ENCODE data around the gene EMC10.
A peak's percentile ranks its signal among the peaks of the same experiment; 100 is the strongest.
"Not testable (repeated sequence)": the region's sequence is repeated elsewhere in the genome, so short reads cannot be mapped to it uniquely, and the experiment has no call there.

The EMC10 gene

DNA sequence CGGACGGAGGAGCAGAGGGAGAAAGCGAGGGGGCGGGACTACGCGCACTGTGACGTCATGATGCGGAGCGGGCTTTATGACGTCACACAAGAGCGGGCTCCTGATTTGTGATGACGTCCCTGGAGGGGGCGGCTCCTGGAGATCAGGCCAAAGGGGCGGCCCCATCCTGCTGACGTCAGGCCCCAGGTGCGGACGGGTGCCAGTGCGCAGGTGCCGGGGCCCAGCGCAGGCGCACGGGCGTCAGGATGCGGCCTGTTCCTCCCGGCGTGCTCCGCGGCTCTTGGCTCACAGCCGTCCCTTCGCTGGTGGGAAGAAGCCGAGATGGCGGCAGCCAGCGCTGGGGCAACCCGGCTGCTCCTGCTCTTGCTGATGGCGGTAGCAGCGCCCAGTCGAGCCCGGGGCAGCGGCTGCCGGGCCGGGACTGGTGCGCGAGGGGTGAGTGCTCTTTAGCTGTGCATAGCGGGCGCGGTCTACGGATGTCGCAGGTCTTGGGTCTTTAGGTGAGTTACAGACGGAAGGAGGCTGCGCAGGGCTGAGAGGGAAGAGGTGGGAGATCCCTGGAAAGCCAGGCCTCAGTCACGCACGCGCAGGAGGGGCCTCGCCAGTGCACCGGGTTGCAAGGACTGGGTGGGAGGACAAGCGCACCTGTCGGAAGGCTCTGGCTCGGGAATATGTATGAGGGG is at the start of gene EMC10, which contains the start of gene GARIN5A:
EMC10 (plus strand) TSS at position 284 of the 683 bp plus-strand sequence; CDS start at position 322, 38 bp downstream.
GARIN5A (minus strand) TSS at position 625 of the 683 bp plus-strand sequence; CDS start at position 165, 460 bp downstream.
- DNase-seq = peak; percentile 80

DNA sequence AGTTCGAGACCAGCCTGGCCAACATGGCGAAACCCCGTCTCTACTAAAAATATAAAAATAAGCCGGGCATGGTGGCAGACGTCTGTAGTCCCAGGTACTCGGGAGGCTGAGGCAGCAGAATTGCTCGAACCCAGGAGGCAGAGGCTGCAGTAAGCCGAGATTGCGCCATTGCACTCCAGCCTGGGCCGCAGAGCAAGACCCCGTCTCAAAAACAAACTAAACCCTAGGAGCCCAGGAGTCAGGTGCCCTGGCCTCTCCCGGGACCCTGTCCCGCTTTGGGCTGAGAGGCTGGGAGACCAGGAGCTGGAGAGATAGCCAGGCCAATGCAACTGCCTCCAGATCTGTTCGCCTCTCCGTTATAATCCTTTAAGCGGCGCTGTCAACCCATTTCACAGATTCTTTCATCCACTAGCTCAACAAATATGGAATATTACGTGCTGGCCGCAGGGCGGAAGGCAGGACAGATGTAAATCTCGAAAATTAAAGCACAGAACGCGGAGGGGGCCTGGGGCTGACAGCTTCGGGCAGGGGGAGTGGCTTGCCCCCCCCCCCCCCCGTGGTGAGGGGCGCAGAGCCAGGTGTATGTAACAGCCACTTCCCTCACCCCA is 48.9 kb upstream of the EMC10 start:
- no peak for DNase-seq

DNA sequence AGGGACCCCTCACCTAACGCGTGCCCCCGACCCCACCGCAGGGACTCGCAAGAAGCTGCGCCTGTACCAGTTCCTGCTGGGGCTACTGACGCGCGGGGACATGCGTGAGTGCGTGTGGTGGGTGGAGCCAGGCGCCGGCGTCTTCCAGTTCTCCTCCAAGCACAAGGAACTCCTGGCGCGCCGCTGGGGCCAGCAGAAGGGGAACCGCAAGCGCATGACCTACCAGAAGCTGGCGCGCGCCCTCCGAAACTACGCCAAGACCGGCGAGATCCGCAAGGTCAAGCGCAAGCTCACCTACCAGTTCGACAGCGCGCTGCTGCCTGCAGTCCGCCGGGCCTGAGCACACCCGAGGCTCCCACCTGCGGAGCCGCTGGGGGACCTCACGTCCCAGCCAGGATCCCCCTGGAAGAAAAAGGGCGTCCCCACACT is 48.3 kb upstream of the EMC10 start:
- DNase-seq = no peak

GRCh38 chr19:50428772-50429463 is 47.4 kb upstream of the EMC10 start:
- DNase-seq = no peak

DNA sequence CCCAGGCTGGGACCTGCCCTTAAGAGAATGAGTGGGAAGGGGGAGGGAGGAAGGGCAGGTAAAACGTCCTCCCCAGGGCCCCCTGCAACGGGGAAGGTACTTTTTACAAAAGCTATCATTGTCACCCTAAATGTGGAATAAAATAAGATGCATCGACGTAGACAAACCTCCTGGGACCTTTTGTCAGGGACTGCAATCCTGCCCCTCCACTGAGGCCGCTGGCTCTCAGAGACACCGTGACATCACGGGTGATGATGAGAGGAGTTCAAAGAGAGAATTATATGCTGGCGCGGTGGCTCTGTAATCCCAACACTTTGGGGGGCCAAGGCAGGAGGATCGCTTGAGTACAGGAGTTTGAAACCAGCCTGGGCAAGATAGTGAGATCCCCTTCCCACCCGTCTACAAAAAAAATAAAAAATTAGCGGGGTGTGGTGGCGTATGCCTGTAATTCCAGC is 45.4 kb upstream of the EMC10 start:
- DNase-seq = no peak

DNA sequence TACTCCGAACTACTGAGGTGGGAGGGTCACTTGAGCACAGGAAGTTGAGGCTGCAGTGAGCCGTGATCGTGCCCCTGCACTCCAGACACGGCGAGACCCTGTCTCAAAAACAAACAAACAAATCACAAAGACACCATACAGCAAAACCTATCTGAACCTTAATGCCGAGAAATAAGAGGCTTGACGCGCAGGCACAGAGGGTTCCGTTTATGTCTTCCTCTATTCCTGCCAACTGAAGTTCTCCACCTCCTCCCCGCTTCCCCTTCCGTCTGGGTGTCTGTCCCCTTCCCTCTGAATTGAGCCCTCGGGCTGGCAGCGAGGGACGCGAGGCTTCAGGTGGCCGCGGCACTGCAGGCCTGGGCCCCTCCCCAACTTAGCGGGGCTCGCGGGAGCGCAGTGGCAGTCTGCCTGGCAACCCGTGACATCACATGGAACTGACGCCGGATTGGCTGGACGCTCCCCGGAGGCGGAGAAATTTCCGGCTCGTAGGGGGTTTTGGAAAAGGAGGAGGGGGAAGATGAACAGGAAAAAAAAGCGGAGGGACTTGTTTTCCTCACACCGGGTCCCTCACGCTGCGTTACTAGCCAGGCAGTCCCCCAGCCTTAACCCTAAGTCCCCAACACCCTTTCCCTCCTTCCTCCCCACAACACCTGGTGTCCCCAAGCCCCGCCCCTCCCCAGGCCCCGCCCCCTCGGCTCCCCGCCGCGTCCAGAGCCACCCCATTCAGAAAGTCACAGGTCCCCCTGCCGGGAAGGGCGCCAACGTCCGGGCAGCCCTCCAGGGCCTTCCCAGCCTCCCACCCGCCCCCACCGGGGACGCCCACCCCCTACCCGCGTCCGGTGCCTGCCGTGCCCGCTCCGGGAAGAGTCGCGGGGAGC is 44.7 kb upstream of the EMC10 start:
- peak; percentile 81 for DNase-seq

DNA sequence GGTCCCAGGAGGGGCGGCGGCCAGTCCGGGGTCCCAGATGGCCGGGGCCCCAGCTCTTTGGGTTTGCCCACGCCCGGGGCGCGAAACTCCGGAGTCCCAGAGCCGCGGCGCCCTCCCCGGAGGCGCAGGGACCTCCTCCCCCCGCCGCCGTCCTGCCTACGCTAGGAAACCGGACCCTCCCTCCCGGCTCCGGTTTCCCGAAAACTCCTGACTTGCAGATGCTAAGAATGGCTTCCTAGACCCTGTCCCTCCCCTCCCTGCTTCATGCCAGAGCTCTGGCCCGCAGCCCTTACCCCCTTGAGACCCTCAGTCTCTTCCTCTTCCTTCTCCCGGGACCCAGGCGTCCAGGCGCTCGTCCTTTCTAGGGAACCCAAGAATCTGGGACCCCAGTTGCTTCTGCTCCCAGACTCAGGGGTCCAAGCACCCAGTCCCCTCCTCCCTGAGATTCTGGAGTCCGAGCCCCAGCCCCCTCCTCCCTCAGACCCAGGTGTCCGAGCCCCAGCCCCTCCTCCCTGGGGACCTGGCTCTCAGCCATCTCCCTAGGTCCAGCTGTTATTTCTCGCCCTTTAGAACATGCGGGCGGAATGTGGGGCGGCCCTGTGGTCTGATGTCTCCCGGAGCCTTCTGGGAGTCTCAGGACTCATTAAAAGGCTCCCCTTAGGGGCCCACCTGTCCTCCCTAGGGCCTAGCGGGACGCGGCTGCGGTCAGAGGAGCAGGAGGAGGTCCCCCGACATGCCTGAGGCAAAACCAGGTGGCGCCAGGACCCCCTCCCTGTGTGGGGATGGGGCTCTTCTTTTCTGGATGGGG is 43.9 kb upstream of the EMC10 start, which contains the start of gene MYBPC2:
MYBPC2 (plus strand) TSS at position 672 of the 808 bp plus-strand sequence; CDS start at position 734, 62 bp downstream.
- peak; percentile 15 for DNase-seq

DNA sequence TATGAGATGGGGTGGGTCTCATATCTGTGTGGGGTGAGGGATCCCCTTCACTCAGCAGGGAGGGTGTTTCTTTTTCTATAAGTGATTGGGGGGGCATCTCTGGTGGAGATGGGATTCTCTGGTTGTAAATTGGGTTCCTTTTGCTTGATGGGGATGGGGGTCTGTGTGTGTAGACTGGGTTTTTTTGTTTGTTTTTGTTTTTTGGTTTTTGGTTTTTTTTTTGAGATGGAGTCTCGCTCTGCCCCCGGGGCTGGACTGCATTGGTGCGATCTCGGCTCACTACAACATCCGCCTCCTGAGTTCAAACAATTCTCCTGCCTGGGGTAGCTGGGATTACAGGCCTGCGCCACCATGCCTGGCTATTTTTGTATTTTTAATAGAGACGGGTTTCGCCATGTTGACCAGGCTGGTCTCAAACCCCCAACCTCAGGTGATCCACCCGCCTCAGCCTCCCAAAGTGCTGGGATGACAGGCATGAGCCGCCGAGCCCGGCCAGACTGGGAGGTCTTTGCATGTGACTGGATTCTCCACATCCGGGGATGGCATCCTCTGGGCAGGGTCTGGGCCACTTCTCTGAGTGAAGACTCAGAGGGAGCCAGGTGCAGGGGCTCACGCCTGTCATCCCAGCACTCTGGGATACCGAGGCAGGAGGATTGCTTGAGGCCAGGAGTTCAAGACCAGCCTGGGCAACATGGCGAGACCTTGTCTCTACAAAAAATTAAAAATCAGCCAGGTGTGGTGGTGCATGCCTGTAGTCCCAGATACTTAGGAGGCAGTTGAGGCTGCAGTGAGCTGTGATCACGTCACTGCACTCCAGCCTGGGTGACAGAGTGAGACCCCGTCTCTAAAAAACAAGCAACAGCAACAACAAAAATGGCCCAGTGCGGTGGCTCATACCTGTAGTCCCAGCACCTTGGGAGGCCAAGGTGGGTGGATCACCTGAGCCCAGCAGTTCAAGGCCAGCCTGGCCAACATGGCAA is 42.8 kb upstream of the EMC10 start:
- no peak for DNase-seq

DNA sequence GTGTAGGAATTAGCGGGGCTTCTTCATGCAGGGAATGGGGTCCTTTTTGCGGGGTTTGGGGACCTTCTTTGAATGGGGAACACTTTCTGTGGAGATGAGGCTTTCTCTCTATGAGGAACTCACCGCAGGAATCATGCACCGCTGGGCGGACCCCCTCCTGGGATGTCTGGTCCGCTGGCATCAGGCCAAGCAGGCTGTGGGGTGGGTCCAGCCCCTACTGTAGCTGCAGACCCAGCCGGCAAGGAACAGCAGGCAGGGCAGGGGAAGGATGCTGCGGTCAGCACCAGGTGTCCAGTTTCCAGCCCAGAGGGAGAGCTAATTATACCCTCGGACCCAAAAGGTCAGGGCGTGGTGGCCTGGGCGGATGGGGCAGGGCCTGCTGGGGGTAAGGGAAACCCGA is 41.8 kb upstream of the EMC10 start:
- peak; percentile 67 for DNase-seq

- no peak for DNase-seq
These were observed 41.1 kb upstream of the EMC10 start for GRCh38 chr19:50435221-50435620.

GRCh38 chr19:50435627-50436026 is 40.7 kb upstream of the EMC10 start:
- no peak for DNase-seq

- DNase-seq = no peak
These were observed 38.4 kb upstream of the EMC10 start for GRCh38 chr19:50437862-50438449.

DNA sequence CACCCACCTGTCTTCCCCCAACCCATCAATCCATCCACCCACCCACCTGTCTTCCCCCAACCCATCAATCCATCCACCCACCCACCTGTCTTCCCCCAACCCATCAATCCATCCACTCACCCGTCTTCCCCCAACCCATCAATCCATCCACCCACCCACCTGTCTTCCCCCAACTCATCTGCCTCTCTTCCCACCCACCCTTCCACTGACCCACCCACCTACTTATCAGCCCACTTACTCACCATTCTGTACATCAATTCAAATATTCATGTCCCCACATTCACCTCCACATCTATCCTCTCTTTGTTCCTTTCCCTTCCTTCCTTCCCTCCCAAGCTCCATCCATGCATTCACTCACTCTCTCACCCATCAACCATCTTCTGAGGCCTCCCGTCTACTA is 37.2 kb upstream of the EMC10 start:
- DNase-seq = not testable (repeated sequence)

GRCh38 chr19:50444059-50444458 is 32.2 kb upstream of the EMC10 start:
- DNase-seq = no peak

GRCh38 chr19:50447053-50447452 is 29.3 kb upstream of the EMC10 start:
- no peak for DNase-seq

DNA sequence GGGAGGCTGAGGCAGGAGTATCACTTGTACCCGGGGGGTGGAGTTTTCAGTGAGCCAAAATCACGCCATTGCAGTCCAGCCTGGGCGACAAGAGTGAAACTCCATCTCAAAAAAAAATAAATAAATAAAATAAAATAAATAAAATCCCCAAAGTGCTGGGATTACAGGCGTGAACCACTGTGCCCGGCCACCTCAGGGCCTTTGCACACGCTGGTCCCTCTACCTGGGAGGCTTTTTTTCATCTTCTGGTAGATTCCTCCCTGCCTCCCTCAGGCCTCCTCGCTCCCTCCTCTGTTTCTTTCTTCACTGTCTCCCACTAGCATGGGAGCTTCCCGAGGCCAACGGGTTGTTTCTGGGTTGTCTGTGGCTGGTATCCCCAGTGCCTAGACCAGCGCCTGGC is 28.6 kb upstream of the EMC10 start:
- DNase-seq = no peak

GRCh38 chr19:50449236-50449899 is 26.9 kb upstream of the EMC10 start:
- no peak for DNase-seq

DNA sequence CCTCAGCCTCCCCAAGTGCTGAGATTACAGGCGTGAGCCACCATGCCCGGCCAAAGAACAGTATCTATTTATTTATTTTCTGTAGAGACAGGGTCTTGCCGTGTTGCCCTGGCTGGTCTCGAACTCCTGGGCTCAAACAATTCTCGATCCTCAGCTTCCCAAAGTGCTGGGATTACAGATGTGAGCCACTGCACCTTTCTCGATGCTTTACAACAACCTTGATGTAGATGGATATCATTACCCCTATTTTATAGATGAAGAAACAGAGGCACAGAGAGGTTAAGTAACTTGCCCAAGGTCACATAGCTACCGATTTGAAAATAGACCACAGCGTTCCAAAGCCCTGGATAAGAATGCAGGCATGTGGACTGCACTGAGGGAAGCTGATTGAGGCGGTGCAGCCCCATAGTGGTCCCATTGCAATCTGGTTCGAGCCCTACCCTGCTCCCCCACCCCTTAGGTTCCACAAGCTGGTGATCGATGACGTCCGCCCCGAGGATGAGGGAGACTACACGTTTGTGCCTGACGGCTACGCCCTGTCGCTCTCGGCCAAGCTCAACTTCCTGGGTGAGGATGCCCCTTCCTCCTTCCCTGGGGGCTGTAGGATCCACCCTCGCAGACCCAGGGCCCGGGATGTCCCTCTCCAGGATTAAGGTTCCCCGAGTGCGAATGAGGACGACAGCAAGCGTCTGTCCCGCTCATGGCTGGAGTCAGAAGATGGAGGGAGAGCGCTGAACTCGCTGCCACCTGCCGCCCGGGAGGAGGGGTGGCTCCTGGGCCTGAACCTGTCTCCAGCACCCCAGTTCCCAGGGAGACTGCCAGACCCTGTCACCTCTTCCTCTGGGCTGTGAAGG is 25.7 kb upstream of the EMC10 start:
- DNase-seq = no peak

- no peak for DNase-seq
These were observed 25.1 kb upstream of the EMC10 start for GRCh38 chr19:50451223-50451534.

Measured in COR-L47 (cell line).